Activated CD8-positive, alpha-beta memory T cell treated with anti-CD3 and anti-CD28 coated beads, Interleukin-2, amount 50 U/mL, for 4 hours (primary cell): ENCODE results near the gene PDE4B.

ENCODE experiments used
- DNase-seq: peaks from one replicate; pipeline ENCODE4 v3.0.0-alpha.2; 2020

The PDE4B gene

GRCh38 chr1:66245691-66246090 is 453.0 kb downstream of the PDE4B start:
- no peak for DNase-seq

- no peak for DNase-seq
These were observed 453.9 kb downstream of the PDE4B start for GRCh38 chr1:66246351-66247269.

- DNase-seq = no peak
These were observed 454.9 kb downstream of the PDE4B start for GRCh38 chr1:66247415-66248208.

GRCh38 chr1:66248257-66248656 is 455.6 kb downstream of the PDE4B start:
- no peak for DNase-seq

- no peak for DNase-seq
These were observed 456.1 kb downstream of the PDE4B start for GRCh38 chr1:66248746-66249145.

- no peak for DNase-seq
These were observed 457.4 kb downstream of the PDE4B start for GRCh38 chr1:66250075-66250474.

- no peak for DNase-seq
These were observed 457.8 kb downstream of the PDE4B start for GRCh38 chr1:66250478-66250877.

- DNase-seq = no peak
These were observed 458.9 kb downstream of the PDE4B start for GRCh38 chr1:66251546-66251945.

- no peak for DNase-seq
These were observed 460.7 kb downstream of the PDE4B start for GRCh38 chr1:66253330-66253921.

- DNase-seq = no peak
These were observed 462.1 kb downstream of the PDE4B start for GRCh38 chr1:66254785-66255184.

GRCh38 chr1:66256629-66257572 is 464.2 kb downstream of the PDE4B start:
- no peak for DNase-seq

- no peak for DNase-seq
These were observed 465.9 kb downstream of the PDE4B start for GRCh38 chr1:66258404-66259105.

- no peak for DNase-seq
These were observed 468.7 kb downstream of the PDE4B start for GRCh38 chr1:66261364-66261763.

GRCh38 chr1:66262208-66262963 is 469.7 kb downstream of the PDE4B start:
- DNase-seq = no peak

GRCh38 chr1:66265268-66265667 is 472.6 kb downstream of the PDE4B start:
- no peak for DNase-seq

GRCh38 chr1:66265796-66266195 is 473.1 kb downstream of the PDE4B start:
- no peak for DNase-seq

- no peak for DNase-seq
These were observed 473.7 kb downstream of the PDE4B start for GRCh38 chr1:66266350-66266749.

GRCh38 chr1:66266756-66267155 is 474.1 kb downstream of the PDE4B start:
- no peak for DNase-seq

GRCh38 chr1:66267201-66267940 is 474.7 kb downstream of the PDE4B start:
- DNase-seq = no peak

- DNase-seq = no peak
These were observed 476.5 kb downstream of the PDE4B start for GRCh38 chr1:66269222-66269621.
